Neural cell (in vitro differentiated cells): ENCODE results near the gene ITPK1.

ENCODE experiments used
- EP300 ChIP-seq: fragments of 450-650 bp; conservative IDR thresholded peaks from 2 replicates; pipeline ENCODE4 v1.6.1; 2014; ENCODE audit warnings: antibody characterized with exemption, mild to moderate bottlenecking, moderate library complexity; ENCODE audit not compliant: poor library complexity, severe bottlenecking
- EZH2 ChIP-seq: fragments of 200-600, 300-800 bp; shearing (Covaris generic), sonication (generic); IDR thresholded peaks from 2 replicates; pipeline ENCODE4 v1.6.1; 2014; ENCODE audit warnings: antibody characterized with exemption, low read length, borderline replicate concordance, mild to moderate bottlenecking; ENCODE audit not compliant: insufficient read depth, poor library complexity, severe bottlenecking
- MXI1 ChIP-seq: fragments of 450-650 bp; conservative IDR thresholded peaks from 2 replicates; pipeline ENCODE4 v1.6.1; 2014; ENCODE audit warnings: antibody characterized with exemption, mild to moderate bottlenecking; ENCODE audit not compliant: poor library complexity, severe bottlenecking
- POLR2AphosphoS5 ChIP-seq: IDR thresholded peaks from 2 replicates; pipeline ENCODE4 v1.6.1; 2012
- RAD21 ChIP-seq: fragments of 450-650 bp; conservative IDR thresholded peaks from 2 replicates; pipeline ENCODE4 v1.6.1; 2014; ENCODE audit warnings: antibody characterized with exemption, mild to moderate bottlenecking, moderate library complexity
- SMC3 ChIP-seq: fragments of 450-650 bp; conservative IDR thresholded peaks from 2 replicates; pipeline ENCODE4 v1.6.1; 2014; ENCODE audit warnings: antibody characterized with exemption, mild to moderate bottlenecking, moderate library complexity; ENCODE audit not compliant: poor library complexity
- TAF1 ChIP-seq: IDR thresholded peaks from 2 replicates; pipeline ENCODE4 v1.6.1; 2012; ENCODE audit warnings: low read depth
- TF ChIP-seq, protein P1 (sequence below): fragments of 450-650 bp; IDR thresholded peaks from 2 replicates; pipeline ENCODE4 v1.5.1; 2014; ENCODE audit warnings: antibody characterized with exemption, mild to moderate bottlenecking, moderate library complexity; ENCODE audit not compliant: poor library complexity, severe bottlenecking

DNA sequence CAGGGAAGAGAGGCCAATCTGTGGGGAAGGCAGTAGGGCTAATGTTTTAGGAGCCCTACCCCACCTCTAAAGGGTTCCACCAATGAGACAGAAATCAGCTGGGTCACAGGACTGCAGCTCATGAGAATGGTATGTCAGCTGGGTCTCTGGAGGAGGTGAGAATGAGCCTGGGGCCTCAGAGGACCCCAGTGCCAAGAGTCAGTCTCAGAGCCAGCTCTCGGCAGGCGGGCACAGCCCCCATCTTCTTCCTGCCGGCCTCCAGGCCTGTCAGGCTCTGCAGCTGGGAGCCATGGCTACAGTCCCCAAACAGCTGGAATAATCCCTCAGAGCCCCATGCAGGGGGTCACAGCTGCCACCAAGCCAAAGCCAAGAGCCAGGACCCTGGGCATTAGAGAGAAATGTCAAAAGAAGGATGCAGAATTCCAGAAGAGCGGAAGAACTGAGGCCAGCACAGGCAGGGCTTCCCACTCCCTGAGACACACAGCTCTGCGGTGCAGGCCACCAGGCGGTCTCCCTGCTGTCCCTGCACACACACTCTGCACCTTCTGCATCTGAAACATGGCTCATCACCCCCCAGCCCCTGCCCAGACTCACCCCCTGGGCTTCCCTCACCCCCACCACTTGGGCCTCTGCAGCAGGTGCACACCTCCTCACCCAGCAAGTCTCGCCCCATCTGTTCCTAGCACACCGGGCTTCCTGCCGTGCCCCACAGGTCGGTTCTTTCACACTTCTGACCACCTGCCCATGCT, 26.0 kb downstream of the ITPK1 start:
- TF ChIP-seq, protein P1, sequence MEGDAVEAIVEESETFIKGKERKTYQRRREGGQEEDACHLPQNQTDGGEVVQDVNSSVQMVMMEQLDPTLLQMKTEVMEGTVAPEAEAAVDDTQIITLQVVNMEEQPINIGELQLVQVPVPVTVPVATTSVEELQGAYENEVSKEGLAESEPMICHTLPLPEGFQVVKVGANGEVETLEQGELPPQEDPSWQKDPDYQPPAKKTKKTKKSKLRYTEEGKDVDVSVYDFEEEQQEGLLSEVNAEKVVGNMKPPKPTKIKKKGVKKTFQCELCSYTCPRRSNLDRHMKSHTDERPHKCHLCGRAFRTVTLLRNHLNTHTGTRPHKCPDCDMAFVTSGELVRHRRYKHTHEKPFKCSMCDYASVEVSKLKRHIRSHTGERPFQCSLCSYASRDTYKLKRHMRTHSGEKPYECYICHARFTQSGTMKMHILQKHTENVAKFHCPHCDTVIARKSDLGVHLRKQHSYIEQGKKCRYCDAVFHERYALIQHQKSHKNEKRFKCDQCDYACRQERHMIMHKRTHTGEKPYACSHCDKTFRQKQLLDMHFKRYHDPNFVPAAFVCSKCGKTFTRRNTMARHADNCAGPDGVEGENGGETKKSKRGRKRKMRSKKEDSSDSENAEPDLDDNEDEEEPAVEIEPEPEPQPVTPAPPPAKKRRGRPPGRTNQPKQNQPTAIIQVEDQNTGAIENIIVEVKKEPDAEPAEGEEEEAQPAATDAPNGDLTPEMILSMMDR: no peak
- no peak for TF ChIP-seq TAF1
- no peak for TF ChIP-seq EZH2
- TF ChIP-seq SMC3: no peak
- no peak for TF ChIP-seq RAD21
- TF ChIP-seq POLR2AphosphoS5: no peak
- TF ChIP-seq MXI1: no peak
- no peak for TF ChIP-seq EP300
